NCI-H2081 (cell line): ENCODE results near the gene AGK.
"Not testable (repeated sequence)": the region's sequence is repeated elsewhere in the genome, so short reads cannot be mapped to it uniquely, and the experiment has no call there.

Experiments
- DNase-seq, 2 experiments: peaks; one replicate each; lab custom pipeline; 2025; lab: John Stamatoyannopoulos, UW

The AGK gene

GRCh38 chr7:141557360-141557759 lies 6.2 kb downstream of the AGK start:
- no peak for DNase-seq

- not testable (repeated sequence) for DNase-seq
Observed at GRCh38 chr7:141557831-141558531, 6.8 kb downstream of the AGK start.

GRCh38 chr7:141558544-141559183 lies 7.5 kb downstream of the AGK start:
- DNase-seq, result peak; percentile 84 to 96

GRCh38 chr7:141559961-141560360 lies 8.8 kb downstream of the AGK start:
- DNase-seq, result no peak

GRCh38 chr7:141562036-141562435 lies 10.8 kb downstream of the AGK start:
- no peak for DNase-seq

GRCh38 chr7:141562543-141562942 lies 11.3 kb downstream of the AGK start:
- DNase-seq, result no peak

- DNase-seq, result no peak
Observed at GRCh38 chr7:141562972-141563371, 11.8 kb downstream of the AGK start.

- DNase-seq, result no peak
Observed at GRCh38 chr7:141563956-141564623, 12.9 kb downstream of the AGK start.

- DNase-seq, result no peak
Observed at GRCh38 chr7:141567432-141567831, 16.2 kb downstream of the AGK start.

GRCh38 chr7:141568227-141568626 lies 17.0 kb downstream of the AGK start:
- no peak for DNase-seq

- DNase-seq, result no peak
Observed at GRCh38 chr7:141571059-141571458, 19.8 kb downstream of the AGK start.

GRCh38 chr7:141572175-141572574 lies 21.0 kb downstream of the AGK start:
- no peak for DNase-seq

- no peak for DNase-seq
Observed at GRCh38 chr7:141573511-141573910, 22.3 kb downstream of the AGK start.

GRCh38 chr7:141575164-141575563 lies 24.0 kb downstream of the AGK start:
- DNase-seq, result no peak

GRCh38 chr7:141575654-141576448 lies 24.6 kb downstream of the AGK start:
- no peak for DNase-seq

- DNase-seq, result no peak
Observed at GRCh38 chr7:141577043-141577839, 26.0 kb downstream of the AGK start.

GRCh38 chr7:141579953-141580352 lies 28.7 kb downstream of the AGK start:
- not testable (repeated sequence) for DNase-seq

- not testable (repeated sequence) for DNase-seq
Observed at GRCh38 chr7:141582063-141582462, 30.9 kb downstream of the AGK start.

GRCh38 chr7:141584935-141585334 lies 33.7 kb downstream of the AGK start:
- DNase-seq, result no peak

- DNase-seq, result no peak
Observed at GRCh38 chr7:141585592-141586510, 34.6 kb downstream of the AGK start.
